Measurements from ENCODE around the gene CHP2. TPM values are rescaled to one million over a fixed set of nuclear protein-coding genes. Genes with fewer than 3 reads are reported as not detected.

The CHP2 gene
- total and polyA plus RNA-seq, 2 of the 13 experiments (the other 11 are each of a cell fraction or from before 2014, with no cell fraction given): not detected

GRCh38 chr16:23724096-23724784 lies 30.6 kb upstream of the CHP2 start:
- no peaks in the 10 kb centered on the region for H3K27me3 ChIP-seq (ENCODE audit: control insufficient read depth in 1 of 2, insufficient read depth in 2 of 2, low read length in 2 of 2)
- in situ Hi-C loops (cut with HindIII; ENCODE audit: extremely low pct_ligation_motif_present, low pct_unique_long_range_greater_than_20kb) (no loop called here), intact Hi-C loops (cut with micrococcal nuclease; ENCODE audit: unreplicated experiment) (no loop called here)
- H3K4me1 ChIP-seq (ENCODE audit: insufficient read depth, low read length): peaks cover 27% of the 10 kb centered on the region
- no peak overlapping the region for H3K4me2 ChIP-seq (ENCODE audit: low read depth, low read length)
- no peak overlapping the region for H3K4me3 ChIP-seq (replicated peaks in 1 of 3; ENCODE audit: insufficient read depth in 1 of 3, low read depth in 2 of 3, low read length in 3 of 3)
- 48% methylated on average over 8 of the region's 8 CpGs for WGBS (ENCODE audit: low lambda C conversion rate)
- no peak overlapping the region for H2AFZ ChIP-seq (ENCODE audit: low read length)
- no peak overlapping the region for H3K9ac ChIP-seq (ENCODE audit: insufficient read depth, low read depth, low read length)
- FAIRE-seq (no peak), DNase-seq (ENCODE audit: low spot score) (no peak), ATAC-seq (no peak)
- H3K36me3 ChIP-seq (replicated peaks in 1 of 2; ENCODE audit: control insufficient read depth in 1 of 2, insufficient read depth in 2 of 2, low read length in 2 of 2): no peaks in the 10 kb centered on the region
- no peak overlapping the region for H3K27ac ChIP-seq (ENCODE audit: extremely low read length, insufficient read depth, low read length)
- no peaks in the 10 kb centered on the region for H3K79me2 ChIP-seq (ENCODE audit: insufficient read depth, low read length)
- H3K9me3 ChIP-seq (ENCODE audit: low read length): peaks cover 5% of the 10 kb centered on the region; the same call in 1 of the 2 replicates
- CTCF ChIA-PET (ENCODE audit: low intra/inter-chr PET ratio, low total read pairs): no interaction called here
- TF ChIP-seq MEF2D (CRISPR knock-in tag; IDR thresholded peaks at IDR 0.05) (no peak), ZSCAN31 (CRISPR knock-in tag; IDR thresholded peaks at IDR 0.05; ENCODE audit: low read depth) (no peak), ATF7 (IDR thresholded peaks at IDR 0.05) (peak; percentile 61), ATF7 (CRISPR knock-in tag; IDR thresholded peaks at IDR 0.05) (no peak), ZNF101 (CRISPR knock-in tag; IDR thresholded peaks at IDR 0.05; ENCODE audit: borderline replicate concordance, low read depth) (no peak), IKZF4 (CRISPR knock-in tag; IDR thresholded peaks at IDR 0.05; ENCODE audit: borderline replicate concordance, low read depth, not compliant biosample characterization) (no peak), CEBPG (CRISPR knock-in tag; IDR thresholded peaks at IDR 0.05) (peak; percentile 75), CEBPB (IDR thresholded peaks at IDR 0.05; ENCODE audit: borderline replicate concordance, low read depth, low read length) (peak; percentile 84), ZNF770 (CRISPR knock-in tag; IDR thresholded peaks at IDR 0.05) (peak; percentile 90)
- BruUV-seq (replicated peaks): no TSS peak
- no peaks in the 10 kb centered on the region for H4K20me1 ChIP-seq (ENCODE audit: insufficient read depth, low read length)
- POLR2A ChIA-PET: no interaction called here

Measured in HepG2 (cell line).